Astrocyte of the cerebellum (primary cell): ENCODE results near the gene CMKLR1.

Experiments used
- DNase-seq: peaks from one replicate; pipeline ENCODE4 v3.0.0-alpha.2; 2011; ENCODE audit warnings: low read depth
- H3K4me3 ChIP-seq: 2 replicates; pipeline ENCODE4 v1.5.1; 2011; ENCODE audit warnings: mild to moderate bottlenecking, low read depth, low read length, moderate library complexity
- in situ Hi-C: cut with HindIII; loops from 2 replicates; pipeline ENCODE4 v1.10.0; 2017; ENCODE audit warnings: low sequenced_read_pairs
- TF ChIP-seq, protein P1 (sequence below): IDR thresholded peaks from 2 replicates; pipeline ENCODE4 v1.5.1; 2012; ENCODE audit warnings: low read length, low read depth, moderate library complexity, mild to moderate bottlenecking; ENCODE audit errors: missing control alignments

CMKLR1 gene

DNA sequence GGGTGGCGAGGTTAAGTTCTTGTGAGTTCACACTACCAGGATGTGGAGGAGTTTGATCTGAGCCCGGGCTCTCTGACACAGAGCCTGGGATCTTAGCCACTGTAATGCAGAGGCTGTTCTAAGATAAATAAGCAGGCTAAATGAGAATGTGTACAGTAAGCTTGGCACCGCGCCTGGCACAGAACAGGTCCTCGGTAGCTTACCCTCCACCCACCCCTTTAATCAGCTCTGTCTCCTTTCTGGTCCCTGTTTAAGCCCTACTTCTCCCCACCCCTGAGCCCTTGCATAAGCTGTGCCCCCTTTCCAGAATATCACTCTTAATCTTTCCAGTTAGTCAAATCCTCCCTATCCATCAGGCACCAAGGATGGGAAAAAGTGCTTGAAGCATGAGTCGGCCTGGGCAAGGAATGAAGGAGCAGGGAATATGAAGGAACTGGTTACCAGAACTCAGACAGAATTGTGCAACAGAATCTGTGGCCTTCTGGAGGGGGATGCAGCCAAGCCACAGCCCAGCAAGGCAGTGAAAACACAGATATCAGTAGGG lies 32.8 kb upstream of the CMKLR1 start:
- in situ Hi-C loops, result no loop called here
- H3K4me3 ChIP-seq, result no peak overlapping the region
- TF ChIP-seq, protein P1, sequence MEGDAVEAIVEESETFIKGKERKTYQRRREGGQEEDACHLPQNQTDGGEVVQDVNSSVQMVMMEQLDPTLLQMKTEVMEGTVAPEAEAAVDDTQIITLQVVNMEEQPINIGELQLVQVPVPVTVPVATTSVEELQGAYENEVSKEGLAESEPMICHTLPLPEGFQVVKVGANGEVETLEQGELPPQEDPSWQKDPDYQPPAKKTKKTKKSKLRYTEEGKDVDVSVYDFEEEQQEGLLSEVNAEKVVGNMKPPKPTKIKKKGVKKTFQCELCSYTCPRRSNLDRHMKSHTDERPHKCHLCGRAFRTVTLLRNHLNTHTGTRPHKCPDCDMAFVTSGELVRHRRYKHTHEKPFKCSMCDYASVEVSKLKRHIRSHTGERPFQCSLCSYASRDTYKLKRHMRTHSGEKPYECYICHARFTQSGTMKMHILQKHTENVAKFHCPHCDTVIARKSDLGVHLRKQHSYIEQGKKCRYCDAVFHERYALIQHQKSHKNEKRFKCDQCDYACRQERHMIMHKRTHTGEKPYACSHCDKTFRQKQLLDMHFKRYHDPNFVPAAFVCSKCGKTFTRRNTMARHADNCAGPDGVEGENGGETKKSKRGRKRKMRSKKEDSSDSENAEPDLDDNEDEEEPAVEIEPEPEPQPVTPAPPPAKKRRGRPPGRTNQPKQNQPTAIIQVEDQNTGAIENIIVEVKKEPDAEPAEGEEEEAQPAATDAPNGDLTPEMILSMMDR, result no peak

DNA sequence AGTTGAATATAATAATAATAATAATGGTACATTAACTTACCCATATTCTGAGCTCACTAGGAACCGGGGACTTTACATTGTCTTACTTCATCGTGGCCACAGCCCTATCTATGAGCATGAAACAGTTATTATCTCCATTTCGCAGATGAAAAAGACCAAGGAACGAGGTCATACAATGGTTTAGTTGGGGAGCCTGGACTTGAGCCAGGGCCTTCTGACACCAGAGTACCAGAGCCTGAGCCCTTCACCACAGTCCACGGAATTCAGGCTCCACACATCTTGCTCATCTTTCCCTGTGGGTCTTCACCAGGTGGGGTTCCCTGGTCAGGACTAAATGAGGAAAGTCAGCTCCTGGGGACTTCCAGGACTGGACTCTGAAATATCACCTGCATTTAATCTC lies 31.3 kb upstream of the CMKLR1 start:
- in situ Hi-C loops, result no loop called here
- no peak overlapping the region for H3K4me3 ChIP-seq
- DNase-seq, result no peak
- TF ChIP-seq, protein P1, result no peak

More for the DNA sequence above, 32.8 kb upstream of the CMKLR1 start:
- peak; percentile 22 for DNase-seq

DNA sequence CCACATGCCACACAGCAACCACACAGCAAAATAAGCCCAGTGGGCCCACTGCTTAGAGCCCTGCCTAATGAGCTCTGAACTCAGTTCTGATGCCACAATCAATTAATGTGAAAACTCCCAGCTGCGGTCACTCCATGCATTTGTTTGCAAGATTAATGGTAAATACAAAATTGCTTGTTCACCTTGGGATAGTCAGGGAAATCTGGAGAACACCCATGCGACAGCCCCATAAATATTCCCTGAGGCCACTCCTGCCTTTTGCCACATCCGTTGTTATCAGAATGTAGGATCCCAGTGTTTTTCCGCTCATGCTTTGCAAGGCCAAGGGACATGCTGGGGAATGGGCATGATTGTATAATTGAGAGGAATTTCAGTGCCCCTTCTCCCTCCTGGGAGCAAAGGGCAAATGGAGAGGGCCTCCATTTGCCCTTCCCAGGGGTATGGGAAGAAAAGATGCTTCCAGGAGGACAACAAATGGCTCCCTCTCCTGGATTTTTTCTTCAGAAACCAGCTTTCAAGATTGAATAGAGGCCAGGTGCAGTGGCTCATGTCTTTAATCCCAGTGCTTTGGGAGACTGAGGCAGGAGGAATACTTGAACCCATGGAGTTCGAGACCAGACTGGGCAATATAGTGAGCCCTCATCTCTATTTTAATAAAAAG lies 30.8 kb upstream of the CMKLR1 start:
- no peak overlapping the region for H3K4me3 ChIP-seq
- TF ChIP-seq, protein P1, result no peak
- in situ Hi-C loops, result no loop called here
- DNase-seq, result no peak

DNA sequence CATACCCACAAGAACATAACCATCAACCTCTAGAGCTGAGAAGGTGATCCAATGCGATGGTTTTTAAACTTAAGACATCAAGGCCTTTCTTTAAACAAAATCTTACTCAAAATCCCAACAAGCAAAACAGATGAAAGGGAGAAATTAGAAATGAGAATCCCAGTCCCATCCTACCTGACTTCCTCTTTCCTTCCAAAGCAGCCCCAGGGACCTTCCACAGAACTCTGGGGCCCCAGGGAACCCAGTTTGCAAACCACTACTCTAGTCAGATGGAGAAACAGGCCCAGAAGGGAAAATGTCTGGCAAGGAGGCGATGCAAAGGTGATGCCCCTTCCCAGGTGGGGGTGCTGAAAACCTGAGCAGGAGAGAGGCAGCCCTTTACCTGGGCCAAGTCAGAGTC lies 29.0 kb upstream of the CMKLR1 start:
- in situ Hi-C loops, result no loop called here
- H3K4me3 ChIP-seq, result no peak overlapping the region
- DNase-seq, result no peak
- TF ChIP-seq, protein P1, result no peak

DNA sequence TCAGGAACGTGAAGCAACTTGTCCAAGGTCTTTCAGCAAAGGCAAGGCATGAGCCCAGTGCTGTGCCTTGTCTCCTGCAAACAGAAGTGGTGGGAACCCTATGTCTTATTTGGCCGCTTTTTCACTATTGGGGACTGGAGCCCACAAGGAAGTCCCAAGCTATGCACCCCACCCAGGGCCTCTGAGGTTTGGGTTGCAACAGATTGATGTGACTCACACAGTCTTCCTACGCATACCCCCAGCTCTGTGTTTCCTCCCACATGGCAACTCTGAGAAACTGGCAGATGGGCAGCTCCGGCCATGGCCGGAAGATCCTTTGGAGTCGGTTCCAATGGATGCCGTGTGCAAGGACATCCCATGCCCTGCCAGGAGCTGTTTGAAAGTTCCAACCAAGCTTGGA lies 28.3 kb upstream of the CMKLR1 start:
- TF ChIP-seq, protein P1, result no peak
- no peak overlapping the region for H3K4me3 ChIP-seq
- DNase-seq, result no peak
- in situ Hi-C loops, result no loop called here

DNA sequence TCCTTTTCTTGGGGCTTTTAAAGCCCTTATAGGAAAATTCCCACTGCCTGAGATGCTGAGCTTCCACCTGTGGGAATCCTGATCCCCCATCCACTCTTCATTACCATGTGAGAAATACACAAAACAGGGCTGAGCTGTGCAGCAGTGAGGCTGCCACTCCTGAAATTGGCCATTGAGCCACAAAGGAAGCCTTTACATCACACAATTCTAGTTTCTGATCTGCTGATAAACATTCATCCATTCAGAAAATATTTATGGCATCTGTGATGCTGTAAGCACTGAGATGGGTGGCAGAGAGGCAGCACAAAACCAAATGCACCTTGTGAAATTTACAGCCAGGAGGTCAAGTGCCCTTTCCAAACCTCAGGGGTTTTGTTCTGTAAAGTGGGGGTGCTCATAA lies 26.2 kb upstream of the CMKLR1 start:
- no peak overlapping the region for H3K4me3 ChIP-seq
- TF ChIP-seq, protein P1, result no peak
- no peak for DNase-seq
- in situ Hi-C loops, result no loop called here
